Omental fat pad (tissue), 4 donors: ENCODE results near the gene LFNG. TPM values are rescaled to one million over a fixed set of nuclear protein-coding genes. Genes with fewer than 3 reads are reported as not detected.

Source experiments
- ATAC-seq: fragments of 150-250 bp; one replicate; pipeline ENCODE4 v1.9.1; 2016; ENCODE audit warnings: mild to moderate bottlenecking, moderate library complexity; ENCODE audit not compliant: low FRiP score
- DNase-seq: peaks from one replicate; pipeline ENCODE4 v3.0.0-alpha.2; 2019; ENCODE audit warnings: low spot score
- total RNA-seq, 4 donors: library from RNA; depleted of rRNA; stranded (reverse); fragments of >200 nt; gene quantifications; one replicate each; pipeline ENCODE4 v1.1.0, GENCODE V29; 2016
- TF ChIP-seq, protein P1 (sequence below), 3 donors: fragments of 450-650 bp; IDR thresholded peaks; one replicate each; pipeline ENCODE4 v1.5.1; 2016 to 2017; ENCODE audit warnings: antibody characterized with exemption in 3 of 3, mild to moderate bottlenecking in 3 of 3, moderate library complexity in 2 of 3

The LFNG gene
- total RNA-seq, 4 donors from 2014 or later = 4.7 to 25.9 (median 21.6) TPM

DNA sequence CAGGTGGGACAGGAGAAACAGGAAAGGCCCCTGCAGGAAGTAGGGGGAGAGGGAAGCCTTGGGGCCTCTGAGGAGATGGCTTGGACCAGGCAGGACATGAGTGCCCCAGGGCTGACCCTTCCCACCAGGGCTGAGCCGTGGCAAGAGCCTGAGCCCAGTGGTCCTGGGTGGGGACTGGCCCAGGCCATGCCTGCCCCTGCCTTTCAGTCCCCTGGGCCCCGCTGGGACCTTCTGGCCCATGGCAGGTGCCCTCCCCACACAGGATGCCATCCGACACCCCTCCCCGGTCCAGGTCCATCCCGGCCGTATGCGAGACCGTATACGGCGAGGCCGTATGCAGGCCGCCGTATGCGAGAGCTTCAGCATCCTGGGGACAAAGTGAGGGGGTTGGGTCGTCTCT is 45.4 kb upstream of the LFNG start:
- ATAC-seq = no peak
- TF ChIP-seq, protein P1, sequence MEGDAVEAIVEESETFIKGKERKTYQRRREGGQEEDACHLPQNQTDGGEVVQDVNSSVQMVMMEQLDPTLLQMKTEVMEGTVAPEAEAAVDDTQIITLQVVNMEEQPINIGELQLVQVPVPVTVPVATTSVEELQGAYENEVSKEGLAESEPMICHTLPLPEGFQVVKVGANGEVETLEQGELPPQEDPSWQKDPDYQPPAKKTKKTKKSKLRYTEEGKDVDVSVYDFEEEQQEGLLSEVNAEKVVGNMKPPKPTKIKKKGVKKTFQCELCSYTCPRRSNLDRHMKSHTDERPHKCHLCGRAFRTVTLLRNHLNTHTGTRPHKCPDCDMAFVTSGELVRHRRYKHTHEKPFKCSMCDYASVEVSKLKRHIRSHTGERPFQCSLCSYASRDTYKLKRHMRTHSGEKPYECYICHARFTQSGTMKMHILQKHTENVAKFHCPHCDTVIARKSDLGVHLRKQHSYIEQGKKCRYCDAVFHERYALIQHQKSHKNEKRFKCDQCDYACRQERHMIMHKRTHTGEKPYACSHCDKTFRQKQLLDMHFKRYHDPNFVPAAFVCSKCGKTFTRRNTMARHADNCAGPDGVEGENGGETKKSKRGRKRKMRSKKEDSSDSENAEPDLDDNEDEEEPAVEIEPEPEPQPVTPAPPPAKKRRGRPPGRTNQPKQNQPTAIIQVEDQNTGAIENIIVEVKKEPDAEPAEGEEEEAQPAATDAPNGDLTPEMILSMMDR (IDR thresholded peaks at IDR 0.05) = no peak
- no peak for DNase-seq

GRCh38 chr7:2474813-2475677 is 44.5 kb upstream of the LFNG start:
- TF ChIP-seq, protein P1 (IDR thresholded peaks at IDR 0.05) = no peak
- DNase-seq = no peak
- no peak for ATAC-seq

GRCh38 chr7:2475678-2476015 is 43.9 kb upstream of the LFNG start:
- TF ChIP-seq, protein P1 (IDR thresholded peaks at IDR 0.05) = no peak
- DNase-seq (no peak), ATAC-seq (no peak)

- TF ChIP-seq, protein P1 (IDR thresholded peaks at IDR 0.05) = no peak
- ATAC-seq (no peak), DNase-seq (no peak)
Observed at GRCh38 chr7:2476298-2476697, 43.3 kb upstream of the LFNG start, which contains the start of gene GRIFIN. Gene GRIFIN, minus strand, starts transcription at chr7:2476398. Its CDS starts 15 bp downstream, at chr7:2476383.

DNA sequence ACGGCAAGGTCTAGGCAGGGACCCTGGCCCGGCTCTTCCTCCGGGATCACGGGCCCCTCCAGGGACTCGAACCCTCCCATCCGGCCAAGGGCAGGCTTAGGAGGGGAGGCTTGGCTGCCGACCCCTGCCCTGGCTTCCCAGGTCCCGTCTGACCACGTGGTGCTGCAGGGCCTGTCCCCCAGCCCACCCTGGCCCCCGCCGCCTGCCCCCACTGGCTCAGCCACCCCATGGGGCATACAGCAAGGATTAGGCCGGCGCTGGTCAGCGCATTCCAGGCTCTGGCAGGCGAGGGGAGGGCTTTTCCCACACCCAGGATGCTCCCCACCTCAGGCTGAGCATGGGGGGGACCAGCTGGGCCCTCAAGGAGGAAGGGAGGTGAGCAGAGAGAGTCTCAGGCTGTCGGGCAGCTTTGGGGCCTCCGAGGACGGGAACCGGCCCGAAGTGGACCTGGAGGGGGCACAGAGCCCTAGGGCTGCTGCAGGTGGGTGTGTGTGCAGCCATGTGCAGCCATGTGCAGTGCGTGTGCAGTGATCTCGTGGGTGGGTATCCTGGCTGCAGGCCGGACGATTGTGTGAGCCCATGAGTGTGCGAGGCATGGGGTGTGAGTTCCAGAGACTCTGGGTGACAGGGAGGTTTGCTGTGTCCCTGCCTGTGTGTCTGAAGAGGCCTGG is 42.7 kb upstream of the LFNG start:
- TF ChIP-seq, protein P1 (IDR thresholded peaks at IDR 0.05) = no peak

GRCh38 chr7:2477447-2478398 is 41.9 kb upstream of the LFNG start:
- DNase-seq = no peak
- TF ChIP-seq, protein P1 (IDR thresholded peaks at IDR 0.05) = peak in 1 of 3 donors; percentile 47

More for the DNA sequence above, 42.7 kb upstream of the LFNG start:
- DNase-seq = no peak
- no peak for ATAC-seq

More at GRCh38 chr7:2477447-2478398, 41.9 kb upstream of the LFNG start:
- peak; percentile 73 for ATAC-seq
